HL-60/S4 (cell line): Measurements from ENCODE around the gene ST7L.

Experiments used
- in situ Hi-C: fragments of 300-500 bp; cut with MboI; formaldehyde crosslinking; loops from 2 replicates; pipeline ENCODE4 v1.14.3; 2022; ENCODE audit warnings: low sequenced_read_pairs

The ST7L gene

DNA sequence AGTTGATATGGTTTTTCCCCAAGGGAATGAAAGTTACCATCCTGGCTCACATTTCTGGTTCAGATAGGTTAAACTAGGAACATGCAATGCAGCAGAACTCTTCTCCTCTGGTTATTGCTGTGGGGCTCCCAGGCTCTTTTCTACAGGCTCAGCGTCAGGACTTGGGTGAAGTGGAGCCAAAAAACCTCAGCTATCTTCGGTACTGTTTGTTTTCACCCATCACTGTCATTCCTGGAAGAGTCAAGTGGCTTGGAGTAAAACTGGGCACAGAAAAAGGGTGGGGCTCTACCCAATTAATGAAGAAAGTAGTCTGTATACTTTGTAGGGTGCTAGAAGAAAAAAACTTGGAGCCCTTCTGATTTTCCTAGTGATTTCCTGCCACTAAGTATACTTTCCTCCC is 100.8 kb downstream of the ST7L start:
- in situ Hi-C loops: no loop called here

GRCh38 chr1:112517646-112518045 is 101.3 kb downstream of the ST7L start:
- in situ Hi-C loops: no loop called here

DNA sequence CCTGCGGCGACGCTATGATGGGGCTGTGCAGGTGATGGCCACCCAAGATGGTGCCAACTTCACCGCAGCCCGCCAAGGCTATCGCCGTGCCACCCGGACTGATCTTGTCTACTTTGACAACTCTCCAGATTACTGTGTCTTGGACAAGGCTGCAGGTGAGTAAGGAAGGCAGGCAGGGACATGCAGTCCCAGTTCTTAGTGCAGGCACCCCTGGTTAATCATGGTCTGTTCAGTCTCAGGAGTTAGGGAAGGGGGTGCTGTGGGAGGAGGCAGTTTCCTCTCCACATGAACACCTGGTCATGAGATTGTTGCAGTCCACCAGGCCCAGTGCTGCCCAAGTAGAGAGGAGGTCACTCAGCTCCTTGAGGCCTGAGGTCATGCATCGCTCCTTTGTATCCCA is 101.7 kb downstream of the ST7L start:
- in situ Hi-C loops: no loop called here

DNA sequence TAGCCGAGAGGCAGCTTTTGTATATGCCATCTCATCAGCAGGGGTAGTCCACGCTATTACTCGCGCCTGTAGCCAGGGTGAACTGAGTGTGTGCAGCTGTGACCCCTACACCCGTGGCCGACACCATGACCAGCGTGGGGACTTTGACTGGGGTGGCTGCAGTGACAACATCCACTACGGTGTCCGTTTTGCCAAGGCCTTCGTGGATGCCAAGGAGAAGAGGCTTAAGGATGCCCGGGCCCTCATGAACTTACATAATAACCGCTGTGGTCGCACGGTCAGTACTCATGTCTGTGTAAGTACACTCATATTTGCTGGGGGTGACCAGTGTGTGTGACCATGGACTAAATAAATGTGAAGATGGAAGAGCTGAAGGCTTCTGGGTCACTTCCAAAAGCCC is 102.8 kb downstream of the ST7L start:
- in situ Hi-C loops: no loop called here

DNA sequence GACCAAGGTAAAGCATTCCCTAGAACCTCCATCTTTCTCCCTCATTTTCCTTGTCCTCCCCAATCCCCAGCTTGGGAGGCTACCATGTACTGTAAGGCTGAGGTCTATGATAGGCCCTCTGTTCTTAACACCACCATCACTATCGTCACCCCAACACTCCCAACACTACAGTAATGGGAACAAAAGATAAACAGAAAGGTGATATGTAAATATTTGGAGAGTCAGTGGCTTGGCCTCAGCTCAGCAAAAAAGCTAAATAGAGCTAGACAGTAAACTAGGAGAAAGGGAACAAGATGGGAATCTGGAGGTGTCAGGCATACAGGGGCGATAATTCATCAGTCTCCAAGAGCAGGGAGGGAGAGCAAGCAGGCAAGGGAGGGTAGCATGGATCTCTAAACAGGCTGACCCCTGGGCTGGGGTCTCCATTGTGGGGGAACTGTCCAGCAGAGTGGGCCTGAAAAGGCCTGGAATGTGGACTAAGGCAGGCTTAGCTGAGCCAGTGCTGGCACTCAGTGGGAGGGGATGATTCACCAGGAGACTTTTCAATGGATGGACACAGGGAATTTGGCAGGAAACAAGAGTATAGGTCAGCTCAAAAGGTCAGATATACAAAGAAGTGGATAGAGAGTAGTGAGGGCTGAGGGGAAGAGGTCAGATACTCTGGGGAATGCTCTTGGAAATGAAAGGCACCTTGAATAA is 103.5 kb downstream of the ST7L start:
- in situ Hi-C loops: no loop called here

DNA sequence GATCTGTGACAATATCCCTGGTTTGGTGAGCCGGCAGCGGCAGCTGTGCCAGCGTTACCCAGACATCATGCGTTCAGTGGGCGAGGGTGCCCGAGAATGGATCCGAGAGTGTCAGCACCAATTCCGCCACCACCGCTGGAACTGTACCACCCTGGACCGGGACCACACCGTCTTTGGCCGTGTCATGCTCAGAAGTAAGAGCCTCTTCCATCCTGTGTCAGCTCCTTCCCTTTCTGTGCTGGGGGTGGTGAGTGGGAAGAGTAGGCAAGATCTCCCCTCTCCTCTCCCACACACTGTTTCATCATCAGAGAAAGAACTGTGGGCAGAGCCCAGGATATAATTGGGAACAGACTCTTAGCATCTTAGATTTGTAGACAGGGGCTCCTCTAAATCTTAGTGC is 104.0 kb downstream of the ST7L start:
- in situ Hi-C loops: no loop called here

GRCh38 chr1:112513112-112513870 is 105.7 kb downstream of the ST7L start:
- in situ Hi-C loops: no loop called here

DNA sequence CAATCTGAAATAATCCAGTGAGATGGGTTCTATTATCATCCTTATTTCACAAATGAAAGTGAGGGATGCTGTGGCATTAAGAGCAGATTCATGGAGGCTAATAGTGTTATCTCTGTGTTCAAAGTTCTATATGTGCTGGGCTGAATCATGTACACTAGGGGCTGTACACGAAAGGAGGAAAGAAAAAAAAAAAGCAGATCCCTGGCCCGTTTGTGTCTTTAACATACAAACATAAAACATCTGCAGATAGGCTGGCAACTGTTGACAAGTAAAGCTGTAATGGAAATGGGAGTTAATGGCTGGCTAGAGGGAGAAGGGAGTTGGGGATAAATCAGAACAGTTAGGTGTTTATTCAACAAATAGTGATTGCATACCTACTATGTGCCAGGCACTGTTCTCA is 107.0 kb downstream of the ST7L start:
- in situ Hi-C loops: no loop called here

DNA sequence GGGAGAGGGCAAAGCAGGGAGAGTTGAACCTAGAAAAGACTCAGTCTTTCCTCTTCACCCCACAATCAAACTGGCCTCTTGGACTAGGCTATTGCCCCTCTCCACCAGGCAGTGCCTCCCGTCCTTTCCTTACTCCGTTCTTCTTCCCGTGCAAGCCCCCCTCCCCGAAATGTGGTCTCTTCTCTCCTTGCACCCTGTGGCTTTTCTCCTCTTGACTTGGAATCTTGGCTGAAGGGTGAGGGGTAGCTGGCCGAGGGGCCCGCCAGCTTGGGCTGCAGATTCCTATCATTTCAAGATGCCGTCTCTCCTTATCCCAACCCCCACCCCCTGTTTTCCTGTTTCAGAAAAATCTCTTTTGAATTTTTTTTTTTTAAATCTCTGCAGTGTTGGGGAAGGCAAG is 108.6 kb downstream of the ST7L start:
- in situ Hi-C loops: no loop called here

DNA sequence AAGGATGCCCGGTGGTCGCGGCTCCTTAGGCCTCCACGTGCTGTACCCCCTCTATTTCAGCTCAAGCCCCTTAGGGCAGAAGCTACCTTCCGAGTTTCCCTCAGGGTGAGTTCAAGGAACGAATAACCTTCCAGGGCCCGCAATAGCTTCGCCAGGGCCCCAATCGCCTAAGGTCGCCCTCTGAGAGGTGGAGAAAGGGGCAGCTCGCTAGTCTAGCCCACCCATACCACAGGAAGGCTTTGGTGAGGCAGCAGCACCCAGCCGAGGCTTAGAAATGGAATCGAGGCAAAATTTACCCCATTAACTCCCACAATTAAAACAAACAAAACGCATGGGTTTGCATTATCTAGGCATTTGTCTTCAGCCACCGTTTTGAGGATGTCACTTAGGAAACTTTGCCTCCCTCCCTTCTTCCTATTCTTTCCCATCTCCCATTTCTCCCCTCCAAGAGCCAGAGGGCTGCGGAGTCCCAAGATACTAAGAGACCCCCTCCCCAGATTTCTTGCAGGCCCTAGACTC is 109.2 kb downstream of the ST7L start:
- in situ Hi-C loops: no loop called here

DNA sequence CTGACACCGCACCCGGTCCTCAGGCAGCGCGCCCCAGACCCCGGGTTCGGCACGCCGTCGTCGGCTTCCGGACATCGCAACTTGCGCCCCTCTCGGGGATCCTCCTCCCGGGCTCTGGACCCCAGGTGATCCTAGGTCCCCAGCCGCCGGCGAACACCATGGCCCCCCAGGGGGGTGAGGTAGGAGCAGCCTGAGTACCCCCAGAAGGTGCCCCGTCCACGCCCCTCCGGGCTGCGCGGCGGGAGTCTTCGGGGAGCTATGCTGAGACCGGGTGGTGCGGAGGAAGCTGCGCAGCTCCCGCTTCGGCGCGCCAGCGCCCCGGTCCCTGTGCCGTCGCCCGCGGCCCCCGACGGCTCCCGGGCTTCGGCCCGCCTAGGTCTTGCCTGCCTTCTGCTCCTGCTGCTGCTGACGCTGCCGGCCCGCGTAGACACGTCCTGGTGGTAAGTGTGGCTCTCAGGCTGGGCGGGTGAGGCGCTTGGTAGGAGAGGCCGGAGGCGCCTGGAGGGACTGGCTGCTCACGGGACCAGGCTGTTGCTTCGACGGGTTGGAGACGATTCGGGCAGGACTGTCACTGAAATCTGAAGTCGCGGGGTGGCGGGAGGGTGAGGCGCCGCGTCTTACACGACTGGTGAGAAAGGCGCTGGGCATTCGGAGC is 109.8 kb downstream of the ST7L start:
- in situ Hi-C loops: no loop called here

DNA sequence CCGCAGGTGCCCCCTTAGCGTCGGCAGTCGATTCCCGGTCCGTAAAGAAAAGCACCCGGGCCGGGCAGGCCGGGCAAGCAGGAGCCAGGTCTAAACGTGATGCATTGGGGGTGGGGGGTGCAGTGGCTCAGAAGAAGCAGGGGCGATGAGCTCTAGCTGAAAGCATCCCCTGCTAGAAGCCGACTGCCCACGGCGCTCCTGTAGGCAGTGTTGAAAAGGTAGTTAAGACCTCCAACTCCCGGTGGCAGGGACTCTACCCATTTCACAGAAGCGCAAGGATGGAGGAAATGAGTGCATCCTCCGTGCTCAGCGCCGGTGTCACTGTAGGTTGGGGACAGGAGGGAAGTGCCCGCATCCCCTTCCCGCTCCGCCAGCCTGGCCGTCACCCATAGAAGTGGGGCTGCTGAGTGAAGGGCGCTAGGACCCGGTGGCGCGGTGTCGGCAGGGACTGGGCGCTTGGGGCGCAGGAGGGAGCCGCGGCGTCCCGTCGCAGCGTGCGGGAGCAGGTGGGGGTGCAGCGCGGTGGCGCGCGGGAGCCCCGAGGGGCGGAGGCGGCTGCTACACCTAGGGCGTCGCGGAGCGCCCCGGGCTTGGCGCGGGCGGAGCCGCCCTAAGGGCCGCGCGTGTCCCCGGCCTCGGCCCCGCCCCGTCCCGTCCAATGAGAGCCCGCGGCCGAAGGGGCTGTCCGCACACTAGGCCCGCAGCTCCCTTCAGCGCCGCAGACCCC is 110.5 kb downstream of the ST7L start, which contains the start of gene WNT2B:
TSS of gene WNT2B (plus strand) at position 688 of the 727 bp plus-strand sequence. CDS start 298 bp downstream, outside the sequence.
- in situ Hi-C loops: no loop called here

DNA sequence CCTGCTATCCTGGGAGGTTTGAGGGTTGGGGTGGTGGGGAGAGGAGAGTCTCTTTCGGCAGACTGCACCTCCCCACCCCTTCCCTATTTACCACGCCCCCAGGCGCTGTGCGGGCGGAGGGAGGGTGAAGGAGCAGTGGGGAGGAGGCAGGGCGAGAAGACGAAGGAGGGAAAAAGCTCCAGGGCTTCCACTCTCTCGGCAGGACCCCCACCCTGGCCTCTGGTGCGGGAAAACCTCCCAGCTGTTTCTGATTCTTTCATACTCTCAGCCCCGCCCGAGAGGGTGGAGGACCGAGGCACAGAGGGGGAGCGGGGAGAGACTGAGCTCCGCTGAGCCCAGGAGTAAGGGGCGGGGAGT is 111.0 kb downstream of the ST7L start:
- in situ Hi-C loops: no loop called here

DNA sequence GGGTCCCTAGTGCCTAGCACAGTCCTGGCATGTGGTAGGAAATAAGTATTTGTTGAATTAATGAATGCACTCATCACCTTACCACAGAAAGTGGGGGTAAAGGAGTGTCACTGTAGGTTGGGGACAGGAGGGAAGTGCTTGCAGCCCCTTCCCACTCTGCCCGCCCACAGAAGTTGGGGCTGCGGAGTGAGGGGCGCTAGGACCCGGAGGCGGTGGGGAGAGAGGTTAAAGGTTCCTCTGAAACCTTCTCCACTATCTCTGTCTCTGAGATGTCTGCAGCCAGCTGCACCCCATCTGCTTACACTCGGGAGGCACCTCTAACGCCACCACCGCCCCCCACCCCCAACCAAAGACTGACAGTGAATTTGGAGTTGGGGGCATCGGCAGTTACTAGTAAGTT is 111.6 kb downstream of the ST7L start:
- in situ Hi-C loops: no loop called here

DNA sequence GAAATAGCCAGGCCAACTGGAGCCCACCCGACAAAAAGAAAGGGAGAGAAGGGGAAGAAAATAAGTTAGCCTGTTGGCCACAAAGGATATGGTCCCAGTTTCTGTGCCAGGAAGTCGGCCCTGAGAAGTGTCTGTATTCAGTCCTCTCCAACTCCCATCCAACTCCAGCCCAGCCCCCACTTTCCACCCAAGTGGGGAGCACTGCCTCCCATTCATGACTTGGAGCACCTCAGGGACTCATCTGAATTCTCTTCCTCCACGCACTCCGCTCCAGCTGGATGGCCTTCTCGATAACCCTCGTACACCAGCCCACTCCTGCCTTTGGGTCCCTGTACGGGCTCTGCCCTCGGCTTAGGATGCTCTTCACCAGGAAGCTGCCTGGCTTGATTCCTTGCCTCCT is 112.2 kb downstream of the ST7L start:
- in situ Hi-C loops: no loop called here

- in situ Hi-C loops: no loop called here
These were observed 112.6 kb downstream of the ST7L start for GRCh38 chr1:112506306-112506705.

- in situ Hi-C loops: no loop called here
These were observed 113.1 kb downstream of the ST7L start for GRCh38 chr1:112505878-112506277.

- in situ Hi-C loops: no loop called here
These were observed 113.5 kb downstream of the ST7L start for GRCh38 chr1:112505400-112505785.

GRCh38 chr1:112504661-112505399 is 114.1 kb downstream of the ST7L start:
- in situ Hi-C loops: no loop called here

DNA sequence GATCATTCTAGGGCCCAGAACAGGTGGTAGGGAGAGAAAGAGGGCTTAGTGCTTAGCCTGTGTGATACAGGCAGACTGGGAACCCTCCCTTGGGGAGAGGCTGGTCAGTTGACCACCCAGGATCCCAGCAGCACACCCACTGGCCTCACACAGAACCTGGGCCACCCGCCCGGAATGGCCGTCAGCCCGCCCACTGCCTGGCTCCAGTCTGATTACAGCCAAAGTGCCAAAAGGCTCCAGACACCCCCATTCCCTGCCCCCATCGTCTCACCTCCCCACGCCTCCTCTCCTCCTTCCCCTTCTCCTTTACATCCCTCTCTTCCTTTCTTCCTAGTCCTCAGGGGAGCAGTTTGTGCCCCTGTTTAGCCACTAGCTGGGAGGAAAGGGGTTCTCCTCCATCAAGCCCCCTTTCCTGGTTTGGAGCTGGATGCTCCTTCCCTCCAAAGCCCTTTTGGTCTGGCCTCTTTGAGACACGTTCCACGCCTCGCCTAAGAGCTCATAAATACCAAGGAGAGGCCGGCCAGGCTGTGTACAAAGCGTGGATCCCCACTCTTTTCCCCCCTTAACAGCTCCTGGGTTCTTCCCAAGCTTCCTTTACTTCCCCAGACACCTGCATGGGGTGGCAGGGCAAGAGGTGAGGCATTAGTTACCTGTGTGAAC is 114.8 kb downstream of the ST7L start:
- in situ Hi-C loops: no loop called here
